Stimulated activated effector memory CD8-positive, alpha-beta T cell treated with anti-CD3 and anti-CD28 coated beads, Interleukin-12 subunit alpha, Interleukin-12 subunit beta, amount 100 ng/mL, for 72 hours (primary cell): ENCODE results near the gene CEP112.
"Not testable (repeated sequence)": the region's sequence is repeated elsewhere in the genome, so short reads cannot be mapped to it uniquely, and the experiment has no call there.

Experiments used
- ATAC-seq: fragments of 150-1000 bp; cut with Tn5 transposase; 2 replicates; pipeline ENCODE4 v1.10.0; 2021
- DNase-seq, 2 donors: peaks; one replicate each; pipeline ENCODE4 v3.0.0; 2021 to 2022; ENCODE audit warnings: low spot score in 2 of 2
- H3K27ac Mint-ChIP-seq: one replicate; pipeline ENCODE4 v1.8.0; 2022; ENCODE audit warnings: mild to moderate bottlenecking, mixed read lengths
- H3K36me3 Mint-ChIP-seq: one replicate; pipeline ENCODE4 v1.8.0; 2022; ENCODE audit warnings: mild to moderate bottlenecking, mixed read lengths
- H3K4me1 Mint-ChIP-seq: one replicate; pipeline ENCODE4 v1.8.0; 2022; ENCODE audit warnings: mixed read lengths
- H3K4me3 Mint-ChIP-seq: one replicate; pipeline ENCODE4 v1.8.0; 2022; ENCODE audit warnings: mild to moderate bottlenecking, mixed read lengths
- H3K9me3 Mint-ChIP-seq: one replicate; pipeline ENCODE4 v1.8.0; 2022; ENCODE audit warnings: mixed read lengths

CEP112 gene

DNA sequence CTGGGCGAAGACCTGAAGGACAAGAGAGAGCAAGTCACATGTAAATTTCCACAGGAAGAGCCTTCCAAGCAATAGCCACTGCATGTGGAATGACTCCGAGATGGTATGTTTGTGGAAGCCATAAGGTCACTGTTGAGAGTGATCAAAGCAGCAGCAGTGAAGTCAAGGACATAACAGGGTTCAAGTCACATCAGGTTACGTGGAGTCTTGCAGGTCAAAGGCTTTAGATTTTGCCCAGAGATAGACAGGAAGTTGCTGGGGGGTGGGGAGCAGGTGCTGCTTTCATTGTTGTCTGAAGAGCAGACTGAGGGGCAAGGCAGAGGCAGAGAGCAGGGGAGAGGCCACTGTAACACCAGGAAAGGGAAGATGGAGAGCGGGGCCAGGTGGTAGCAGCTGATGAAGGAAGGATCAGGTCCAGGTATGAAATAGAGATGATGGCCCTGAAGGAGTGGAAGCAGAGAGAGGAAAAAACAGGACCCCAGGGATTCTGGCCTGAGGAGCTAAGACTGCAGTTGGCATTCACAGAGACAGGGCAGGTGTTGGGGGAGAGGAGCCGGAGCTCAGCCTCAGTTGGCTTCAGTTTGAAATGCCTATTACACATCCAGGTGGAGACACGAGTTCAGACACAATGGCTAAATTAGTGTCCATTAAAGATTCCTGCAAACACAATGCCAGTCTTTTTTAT is 501.2 kb downstream of the CEP112 start:
- DNase-seq (no peak), ATAC-seq (no peak)
- no peak overlapping the region for H3K27ac Mint-ChIP-seq
- no peaks in the 10 kb centered on the region for H3K9me3 Mint-ChIP-seq
- H3K4me1 Mint-ChIP-seq, result peaks cover 8% of the 10 kb centered on the region
- no peak overlapping the region for H3K4me3 Mint-ChIP-seq
- no peaks in the 10 kb centered on the region for H3K36me3 Mint-ChIP-seq

GRCh38 chr17:65688307-65688706 is 503.6 kb downstream of the CEP112 start:
- ATAC-seq, result no peak
- no peak overlapping the region for H3K4me3 Mint-ChIP-seq
- H3K9me3 Mint-ChIP-seq, result no peaks in the 10 kb centered on the region
- DNase-seq, result no peak
- H3K27ac Mint-ChIP-seq, result no peak overlapping the region
- H3K4me1 Mint-ChIP-seq, result peaks cover 8% of the 10 kb centered on the region
- H3K36me3 Mint-ChIP-seq, result no peaks in the 10 kb centered on the region

DNA sequence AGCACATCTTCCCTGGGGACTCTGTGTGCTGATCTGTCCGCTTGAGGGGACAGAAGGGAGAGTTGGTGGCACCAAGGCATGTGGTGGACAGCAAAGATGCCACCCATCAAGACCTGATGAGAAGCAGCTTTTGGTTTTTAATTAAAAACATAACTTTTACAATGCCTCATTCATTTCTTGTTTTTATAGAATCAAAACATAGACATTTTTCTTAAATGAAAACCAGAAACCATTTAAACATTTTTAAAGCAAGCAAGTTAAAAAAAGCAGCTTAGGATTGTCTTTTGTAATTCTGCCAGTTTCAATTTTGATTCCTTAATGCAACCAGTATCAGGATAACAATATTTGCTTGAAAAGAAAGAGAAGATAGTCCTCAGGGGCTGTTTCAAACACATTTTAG is 506.8 kb downstream of the CEP112 start:
- Mint-ChIP-seq H3K4me3 (no peak overlapping the region), H3K4me1 (no peaks in the 10 kb centered on the region), H3K36me3 (no peaks in the 10 kb centered on the region), H3K27ac (no peak overlapping the region), H3K9me3 (no peaks in the 10 kb centered on the region)
- ATAC-seq (no peak), DNase-seq (no peak)

- no peak overlapping the region for H3K4me3 Mint-ChIP-seq
- H3K27ac Mint-ChIP-seq, result no peak overlapping the region
- DNase-seq (no peak), ATAC-seq (no peak)
- H3K4me1 Mint-ChIP-seq, result no peaks in the 10 kb centered on the region
- no peaks in the 10 kb centered on the region for H3K9me3 Mint-ChIP-seq
- H3K36me3 Mint-ChIP-seq, result no peaks in the 10 kb centered on the region
These were observed 507.3 kb downstream of the CEP112 start for GRCh38 chr17:65684631-65685030.

DNA sequence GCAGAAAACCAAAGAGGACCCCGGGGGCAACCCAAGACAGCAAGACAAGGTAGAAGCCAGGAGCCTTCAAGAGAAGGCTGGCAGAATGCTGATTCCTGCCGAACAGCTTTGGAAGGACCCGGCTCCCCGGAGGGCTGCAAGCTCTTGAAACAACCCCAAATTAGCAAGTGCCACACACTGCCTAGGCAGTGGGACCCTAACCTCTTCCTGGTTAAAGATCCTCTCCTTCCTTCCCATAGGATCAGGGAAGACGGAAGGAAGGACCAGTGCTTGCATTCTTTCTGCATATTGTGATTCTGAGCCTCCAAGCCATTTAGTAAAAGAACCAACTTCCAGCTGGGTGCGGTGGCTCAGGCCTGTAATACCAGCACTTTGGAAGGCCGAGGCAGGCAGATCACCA is 508.5 kb downstream of the CEP112 start:
- H3K4me3 Mint-ChIP-seq, result no peak overlapping the region
- no peak overlapping the region for H3K27ac Mint-ChIP-seq
- DNase-seq, result no peak
- no peaks in the 10 kb centered on the region for H3K9me3 Mint-ChIP-seq
- no peaks in the 10 kb centered on the region for H3K36me3 Mint-ChIP-seq
- no peaks in the 10 kb centered on the region for H3K4me1 Mint-ChIP-seq
- no peak for ATAC-seq

GRCh38 chr17:65681763-65682162 is 510.2 kb downstream of the CEP112 start:
- H3K4me3 Mint-ChIP-seq, DNase-seq, H3K27ac Mint-ChIP-seq, H3K9me3 Mint-ChIP-seq, ATAC-seq, H3K36me3 Mint-ChIP-seq, H3K4me1 Mint-ChIP-seq: not testable (repeated sequence)

DNA sequence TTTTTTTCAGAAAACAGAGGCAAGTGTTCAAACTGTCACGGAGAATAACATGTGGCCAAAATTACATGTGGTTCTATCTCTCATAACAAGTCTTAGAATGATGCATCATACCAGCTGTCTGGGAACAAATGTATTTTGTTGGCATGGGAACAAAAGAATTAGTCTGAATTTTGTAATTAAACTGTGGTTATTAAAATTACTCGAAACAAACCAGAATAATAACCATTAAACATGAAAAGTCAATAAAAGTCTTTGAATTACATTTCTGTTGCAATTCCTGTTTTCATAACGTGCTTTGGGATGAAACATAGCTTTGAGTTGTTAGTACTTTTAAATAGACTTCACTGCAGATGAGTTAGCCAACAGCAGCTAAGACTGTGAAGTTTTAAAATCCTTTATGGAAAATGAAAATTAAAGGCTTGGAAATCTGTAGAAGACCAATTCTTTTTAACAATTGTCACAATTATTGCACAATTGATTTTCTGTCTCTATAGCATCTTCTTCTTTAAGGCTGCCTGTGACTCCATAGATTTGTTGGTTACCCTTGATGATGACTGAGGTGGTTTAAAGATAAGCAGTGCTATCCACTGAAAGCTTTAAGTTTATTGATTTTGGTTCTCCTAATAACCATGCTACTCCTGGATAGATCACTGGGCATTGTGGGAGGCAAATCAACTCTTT is 512.6 kb downstream of the CEP112 start:
- Mint-ChIP-seq H3K36me3 (no peaks in the 10 kb centered on the region), H3K27ac (no peak overlapping the region), H3K4me3 (no peak overlapping the region), H3K4me1 (no peaks in the 10 kb centered on the region), H3K9me3 (peaks cover 4% of the 10 kb centered on the region)
- DNase-seq, result no peak
- ATAC-seq, result no peak

DNA sequence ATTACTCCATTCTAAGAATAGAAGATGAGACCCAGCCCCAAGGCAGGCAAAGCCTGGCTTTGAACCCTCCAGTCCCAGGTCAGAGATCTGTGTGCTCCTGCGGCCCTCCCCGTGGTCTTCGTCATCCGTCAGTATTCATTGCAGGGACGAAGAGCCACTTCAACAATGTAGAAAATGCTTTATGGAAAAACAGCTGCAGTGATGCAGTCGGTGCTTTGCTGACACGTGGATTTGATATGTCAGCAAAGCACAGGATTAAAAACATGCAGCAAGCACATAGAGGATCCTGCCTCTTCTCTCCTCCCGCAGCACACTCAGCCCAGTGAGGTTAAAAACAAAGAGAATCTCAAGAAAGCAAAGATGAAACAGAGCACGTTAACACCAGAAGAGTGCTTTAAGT is 513.4 kb downstream of the CEP112 start:
- Mint-ChIP-seq H3K4me3 (no peak overlapping the region), H3K36me3 (no peaks in the 10 kb centered on the region), H3K4me1 (no peaks in the 10 kb centered on the region), H3K9me3 (peaks cover 4% of the 10 kb centered on the region), H3K27ac (no peak overlapping the region)
- ATAC-seq (no peak), DNase-seq (no peak)

DNA sequence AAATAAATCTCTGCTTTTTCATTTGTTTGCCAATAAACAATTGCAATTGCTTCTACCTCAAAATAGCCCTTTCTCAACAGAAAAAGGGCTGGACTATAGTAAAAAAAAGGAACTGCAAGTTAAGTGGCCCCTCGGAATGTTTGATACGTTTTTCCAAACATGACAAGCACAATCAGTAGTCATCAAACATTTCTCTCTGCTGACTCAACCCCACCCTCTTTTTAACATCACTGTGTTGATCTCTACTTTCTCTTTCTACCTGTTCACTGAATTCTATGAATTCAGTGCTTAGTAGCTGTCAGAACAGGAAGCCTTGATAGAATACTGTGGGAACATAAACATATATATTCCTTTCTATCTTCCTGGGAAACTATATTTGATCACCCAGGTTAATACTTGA is 514.0 kb downstream of the CEP112 start:
- DNase-seq (no peak), ATAC-seq (no peak)
- H3K36me3 Mint-ChIP-seq, result no peaks in the 10 kb centered on the region
- no peaks in the 10 kb centered on the region for H3K4me1 Mint-ChIP-seq
- H3K27ac Mint-ChIP-seq, result no peak overlapping the region
- H3K4me3 Mint-ChIP-seq, result no peak overlapping the region
- peaks cover 4% of the 10 kb centered on the region for H3K9me3 Mint-ChIP-seq

GRCh38 chr17:65674246-65675045 is 517.5 kb downstream of the CEP112 start:
- H3K4me1 Mint-ChIP-seq, result no peaks in the 10 kb centered on the region

DNA sequence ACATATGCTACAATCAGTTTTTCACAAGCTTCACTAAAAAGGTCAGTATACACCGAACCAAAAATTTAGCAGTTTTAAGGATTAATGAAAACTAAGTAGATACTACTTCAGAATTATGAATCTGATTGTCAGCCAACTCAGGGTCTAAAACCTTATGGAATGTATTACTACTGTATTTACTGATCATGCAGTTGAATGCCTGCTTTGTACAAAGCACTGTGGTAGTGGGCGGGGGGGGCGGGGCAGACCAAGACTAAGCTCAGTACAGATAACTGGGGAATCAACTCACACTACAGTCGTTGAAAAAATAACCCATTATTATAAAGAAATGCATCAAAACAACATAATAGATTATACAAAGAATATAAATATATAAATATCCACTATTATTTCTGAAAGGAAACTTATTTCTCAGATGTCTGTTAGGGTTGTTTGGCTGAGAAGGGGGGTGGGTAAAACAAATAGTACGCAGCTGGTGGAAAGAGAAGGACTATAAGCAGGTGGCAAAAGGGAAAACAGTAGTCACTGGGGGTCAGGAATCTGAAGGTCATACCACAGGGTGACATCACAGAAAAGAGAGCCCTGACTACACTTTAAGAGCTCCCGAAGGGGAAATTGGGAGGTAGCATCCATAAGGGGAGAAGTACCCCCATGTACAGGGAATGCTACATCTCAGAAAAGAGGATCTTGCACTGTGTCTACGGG is 521.1 kb downstream of the CEP112 start:
- ATAC-seq, result no peak
- H3K9me3 Mint-ChIP-seq, result peaks cover 4% of the 10 kb centered on the region
- no peaks in the 10 kb centered on the region for H3K4me1 Mint-ChIP-seq
- no peak overlapping the region for H3K4me3 Mint-ChIP-seq
- no peak for DNase-seq
- no peaks in the 10 kb centered on the region for H3K36me3 Mint-ChIP-seq
- no peak overlapping the region for H3K27ac Mint-ChIP-seq

More at GRCh38 chr17:65674246-65675045, 517.5 kb downstream of the CEP112 start:
- no peak for DNase-seq
- Mint-ChIP-seq H3K27ac (no peak overlapping the region), H3K4me3 (no peak overlapping the region), H3K36me3 (no peaks in the 10 kb centered on the region), H3K9me3 (peaks cover 4% of the 10 kb centered on the region)
- ATAC-seq, result no peak

GRCh38 chr17:65668211-65668610 is 523.7 kb downstream of the CEP112 start:
- no peak overlapping the region for H3K27ac Mint-ChIP-seq
- DNase-seq, result no peak
- H3K4me1 Mint-ChIP-seq, result no peaks in the 10 kb centered on the region
- no peak for ATAC-seq
- H3K36me3 Mint-ChIP-seq, result no peaks in the 10 kb centered on the region
- no peak overlapping the region for H3K4me3 Mint-ChIP-seq
- H3K9me3 Mint-ChIP-seq, result no peaks in the 10 kb centered on the region

DNA sequence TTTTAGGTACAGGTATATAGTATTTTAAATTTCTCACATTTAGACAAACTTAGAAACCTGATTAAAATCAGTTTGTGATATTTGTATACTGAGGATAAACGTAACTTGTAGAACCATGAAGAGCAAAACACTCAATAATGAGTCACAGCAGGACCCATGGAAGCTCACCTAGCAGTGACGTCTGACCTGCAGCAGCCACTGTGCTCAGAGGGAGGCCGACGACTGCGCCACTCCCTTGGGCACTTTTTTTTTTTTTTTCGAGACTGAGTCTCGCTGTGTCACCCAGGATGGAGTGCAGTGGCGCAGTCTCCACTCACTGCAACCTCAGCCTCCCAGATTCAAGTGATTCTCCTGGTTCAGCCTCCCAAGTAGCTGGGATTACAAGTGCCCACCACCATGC is 524.3 kb downstream of the CEP112 start:
- ATAC-seq (no peak), DNase-seq (no peak)
- Mint-ChIP-seq H3K9me3 (no peaks in the 10 kb centered on the region), H3K36me3 (no peaks in the 10 kb centered on the region), H3K4me3 (no peak overlapping the region), H3K27ac (no peak overlapping the region), H3K4me1 (no peaks in the 10 kb centered on the region)

DNA sequence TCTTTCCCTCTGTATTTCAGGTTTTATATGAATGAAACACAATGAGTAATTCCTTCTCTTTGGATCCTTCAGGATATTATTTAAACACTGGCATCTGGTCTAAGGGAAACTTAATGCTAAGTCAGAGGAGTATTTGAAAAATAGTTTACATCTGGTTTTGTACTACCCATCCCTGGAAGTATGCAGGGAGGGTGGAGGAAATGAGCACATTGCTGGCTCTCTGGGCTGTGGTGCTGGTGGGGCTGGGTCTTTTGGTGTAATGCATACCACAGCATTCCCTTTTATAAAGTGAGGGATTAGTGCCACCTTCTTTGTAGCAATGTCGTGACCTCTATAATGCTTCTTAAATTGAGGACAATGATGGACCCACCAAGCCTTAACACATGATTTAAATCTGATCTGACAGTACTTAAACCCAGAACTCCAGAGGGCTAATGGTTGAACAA is 525.0 kb downstream of the CEP112 start:
- Mint-ChIP-seq H3K4me1 (no peaks in the 10 kb centered on the region), H3K36me3 (no peaks in the 10 kb centered on the region), H3K9me3 (no peaks in the 10 kb centered on the region), H3K4me3 (no peak overlapping the region), H3K27ac (no peak overlapping the region)
- ATAC-seq (no peak), DNase-seq (no peak)

GRCh38 chr17:65665966-65666365 is 526.0 kb downstream of the CEP112 start:
- Mint-ChIP-seq H3K4me1 (peaks cover under 1% of the 10 kb centered on the region), H3K36me3 (no peaks in the 10 kb centered on the region), H3K27ac (no peak overlapping the region), H3K4me3 (no peak overlapping the region), H3K9me3 (no peaks in the 10 kb centered on the region)
- DNase-seq, result no peak
- ATAC-seq, result no peak
